HG03139 (cell line): ENCODE measurements around the gene ELFN1.

Experiments
- ATAC-seq: cut with Tn5 transposase; IDR thresholded peaks from one replicate; pipeline ENCODE4 v1.9.1; 2021; ENCODE audit not compliant: unreplicated experiment

Gene ELFN1

DNA sequence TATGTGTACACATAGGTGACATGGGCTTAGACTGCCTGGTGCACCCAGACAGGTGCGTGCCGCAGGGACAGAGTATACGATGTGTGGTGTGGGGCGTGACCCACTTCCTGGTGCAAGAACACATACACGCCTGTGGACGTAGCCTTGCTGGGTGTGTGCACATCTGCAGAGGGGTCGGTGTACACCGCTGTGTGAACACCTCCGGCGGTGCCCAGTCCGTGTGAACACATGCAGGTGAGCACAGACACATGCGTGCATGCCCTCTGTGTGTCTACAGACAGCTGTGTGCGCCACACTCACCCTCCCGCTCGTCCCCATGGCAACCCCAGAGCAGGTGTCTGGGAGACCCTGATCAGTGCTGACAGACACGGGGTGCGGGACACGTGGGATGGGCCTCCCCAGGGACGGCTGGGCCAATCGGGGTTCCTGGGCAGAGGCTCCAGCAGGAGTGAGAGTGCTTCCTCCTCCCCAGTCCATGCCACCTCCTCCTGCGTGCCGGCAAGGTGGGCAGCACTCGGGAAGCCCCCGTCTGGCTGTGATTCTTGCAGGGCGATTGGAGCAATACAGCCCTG, 23.4 kb downstream of the ELFN1 start:
- no peak for ATAC-seq

DNA sequence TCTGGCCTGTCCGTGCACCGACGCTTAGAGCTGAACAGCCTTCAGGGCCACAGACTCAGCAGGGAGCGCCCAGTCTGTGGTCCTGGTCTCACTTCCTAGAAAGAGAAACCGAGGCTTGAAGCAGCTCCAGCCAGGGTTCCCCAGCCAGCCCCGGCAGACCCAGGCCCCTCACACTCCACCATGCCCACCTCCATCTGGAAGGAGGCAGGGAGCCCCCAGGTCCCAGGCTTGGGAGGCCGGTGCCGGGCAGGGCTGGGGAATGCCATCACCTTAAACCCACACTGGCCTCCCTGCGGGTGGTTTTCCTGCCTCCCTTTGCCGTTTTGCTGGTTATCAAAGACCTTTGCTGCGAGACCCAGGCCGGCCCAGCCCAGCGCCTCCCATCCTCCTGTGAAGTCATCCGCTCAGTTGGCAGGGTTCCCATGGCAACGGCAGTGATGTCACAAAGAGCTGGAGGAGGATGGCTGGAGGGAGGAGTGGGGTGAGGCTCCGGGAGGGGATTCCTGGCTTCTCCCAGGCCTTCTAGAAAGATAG, 24.0 kb downstream of the ELFN1 start:
- ATAC-seq, result no peak

DNA sequence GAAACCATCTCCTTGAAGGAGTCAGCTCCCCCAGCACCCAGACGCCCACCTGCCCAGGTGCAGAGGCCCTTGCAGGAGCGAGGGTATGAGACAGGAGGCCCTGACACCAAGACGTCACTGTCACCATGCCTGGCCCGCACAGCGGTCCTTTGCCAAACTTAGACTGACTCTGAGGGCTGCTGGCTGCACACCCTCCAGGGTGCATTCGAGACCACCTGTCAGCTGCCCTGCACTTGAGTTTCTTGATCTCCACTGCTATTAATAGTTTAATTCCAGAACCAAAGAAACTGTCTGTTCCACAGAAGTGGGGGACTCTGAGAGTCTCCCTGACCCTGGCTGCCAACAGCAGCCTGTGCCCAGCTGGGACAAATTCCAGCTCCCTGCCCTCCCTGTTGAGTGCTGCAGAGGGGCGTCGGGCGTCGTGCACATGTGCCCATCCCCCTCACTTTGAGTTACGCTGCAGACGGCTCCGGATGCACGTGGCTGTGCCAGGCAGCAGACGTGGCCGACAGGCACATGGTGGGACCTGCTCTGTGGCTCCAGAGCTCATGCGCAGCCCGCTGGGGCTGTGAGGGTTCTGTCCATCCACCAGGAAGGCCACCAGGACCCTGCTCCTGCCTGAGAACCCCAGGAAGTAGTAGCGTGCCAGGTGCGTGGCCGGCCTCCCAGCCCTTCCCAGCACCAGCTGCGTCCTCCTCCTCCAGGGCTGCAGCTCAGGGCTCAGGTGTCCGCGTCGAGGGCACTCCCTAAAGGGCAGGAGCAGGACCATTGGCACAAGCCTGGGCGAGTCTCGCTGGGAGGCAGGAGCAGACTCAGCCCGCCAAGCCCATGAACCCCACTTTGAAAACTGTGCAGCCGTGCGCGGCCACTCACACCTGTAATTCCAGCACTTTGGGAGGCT, 24.8 kb downstream of the ELFN1 start:
- no peak for ATAC-seq

DNA sequence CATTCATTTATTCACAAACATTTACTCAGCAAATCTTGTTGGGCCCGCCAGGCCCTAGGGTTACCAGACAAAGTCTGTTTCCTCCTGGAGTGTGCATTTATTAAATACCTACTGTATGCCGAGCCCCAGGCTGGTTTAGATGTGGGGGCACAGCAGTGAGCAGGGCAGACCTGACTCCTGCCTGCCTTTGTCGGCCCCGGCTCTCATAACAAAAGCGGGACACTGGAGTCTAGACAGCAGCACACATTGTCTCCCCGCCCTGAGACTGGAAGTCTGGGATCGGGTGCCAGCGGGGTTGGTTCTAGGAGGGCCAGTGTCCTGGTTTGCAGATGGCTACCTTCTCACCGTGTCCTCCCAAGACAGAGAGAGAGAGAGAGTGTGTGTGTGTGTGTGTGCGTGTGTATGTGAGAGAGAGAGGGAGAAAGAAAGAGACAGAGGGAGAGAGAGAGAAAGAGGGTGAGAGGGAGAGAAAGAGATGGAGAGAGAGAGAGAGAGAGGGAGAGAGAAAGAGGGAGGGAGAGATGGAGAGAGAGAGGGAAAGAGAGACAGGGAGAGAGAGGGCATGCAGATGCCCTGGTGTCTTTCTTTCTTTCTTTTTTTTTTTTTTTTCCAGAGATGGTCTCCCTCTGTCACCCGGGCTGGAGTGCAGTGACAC, 25.9 kb downstream of the ELFN1 start:
- ATAC-seq, result no peak

DNA sequence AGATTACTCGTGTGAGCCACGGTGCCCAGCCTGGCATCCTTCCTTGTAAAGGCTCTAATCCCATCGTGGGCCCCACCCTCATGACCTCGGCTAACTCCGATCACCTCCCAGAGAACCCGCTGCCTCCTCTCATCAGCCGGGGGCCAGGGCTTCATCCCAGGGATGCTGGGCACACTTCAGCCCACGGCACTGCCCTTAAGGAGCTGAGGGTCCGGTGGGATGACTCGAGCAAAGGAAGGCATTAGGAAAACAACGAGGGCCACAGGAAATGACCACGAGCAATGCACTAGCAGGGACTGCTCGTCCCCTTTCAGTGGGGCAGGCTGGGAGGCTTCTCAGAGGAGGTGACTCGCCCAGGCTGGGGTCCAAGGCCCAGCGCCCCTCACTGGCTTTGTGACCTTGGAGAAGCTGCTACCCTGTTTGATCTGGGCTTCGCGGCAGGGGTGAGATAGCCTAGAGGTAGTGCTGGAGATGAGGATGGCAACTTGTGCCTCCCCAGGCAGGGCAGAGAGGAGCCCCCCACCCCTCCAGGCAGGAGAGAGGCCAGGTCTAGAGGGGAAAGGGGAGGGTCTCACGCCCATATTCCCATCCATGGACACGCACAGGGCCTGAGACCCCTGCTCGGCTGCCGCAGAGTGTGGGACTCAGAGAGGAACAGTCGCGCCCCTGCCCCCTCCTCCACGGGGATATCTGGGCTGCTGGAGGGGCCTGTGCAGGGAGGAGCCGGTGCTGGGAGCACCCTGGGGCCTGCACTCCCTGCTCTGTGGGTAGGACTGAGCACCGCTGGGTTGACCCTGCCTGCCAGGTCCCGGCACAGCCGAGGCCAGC, 26.8 kb downstream of the ELFN1 start:
- ATAC-seq, result no peak

DNA sequence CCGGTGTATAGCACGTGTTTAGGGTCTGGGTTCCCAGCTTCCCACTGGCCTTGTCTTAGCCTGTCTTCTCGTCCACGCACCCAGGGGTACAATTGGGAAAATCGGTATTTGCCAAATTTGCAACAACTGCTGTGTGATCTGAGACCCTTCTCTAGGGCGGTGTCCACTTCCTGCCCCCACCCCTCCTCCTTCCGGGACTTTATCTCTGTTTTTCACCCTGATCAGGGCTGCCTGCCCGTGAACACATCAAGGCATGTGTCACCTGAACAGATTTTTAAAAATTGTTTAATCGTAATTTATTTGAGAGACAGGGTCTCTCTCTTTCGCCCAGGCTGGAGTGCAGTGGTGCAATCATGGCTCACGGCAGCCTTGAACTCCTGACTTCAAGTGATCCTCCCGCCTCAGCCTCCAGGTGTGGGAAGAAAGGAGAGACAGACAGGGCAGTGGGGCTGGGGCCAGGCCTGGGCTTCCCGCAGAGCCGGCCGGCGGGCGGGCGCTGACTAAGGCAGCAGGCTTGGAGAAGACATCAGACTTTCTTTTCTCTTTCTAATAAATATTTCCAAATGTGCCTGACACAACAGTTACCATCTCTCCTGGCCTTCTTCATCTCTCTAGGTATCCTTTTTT, 27.5 kb downstream of the ELFN1 start:
- no peak for ATAC-seq

DNA sequence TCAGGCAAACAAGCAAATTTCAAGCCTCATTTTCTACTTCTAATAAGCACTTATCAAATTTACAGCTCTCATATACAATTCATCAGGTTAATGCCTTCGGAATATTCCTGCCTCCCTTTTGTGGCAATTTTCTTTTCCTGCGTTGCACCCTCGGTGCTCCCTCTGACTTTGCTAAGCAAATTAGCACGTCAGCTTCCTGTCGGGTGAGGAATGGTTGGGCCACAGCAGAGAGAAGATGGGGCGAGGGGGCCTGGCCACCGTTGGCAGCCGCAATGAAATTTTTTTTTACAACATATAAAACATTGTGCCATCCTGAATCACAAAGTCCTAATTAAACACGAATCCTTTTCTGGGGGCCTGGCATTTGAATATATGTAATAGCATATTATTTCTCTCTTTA, 28.1 kb downstream of the ELFN1 start:
- no peak for ATAC-seq

DNA sequence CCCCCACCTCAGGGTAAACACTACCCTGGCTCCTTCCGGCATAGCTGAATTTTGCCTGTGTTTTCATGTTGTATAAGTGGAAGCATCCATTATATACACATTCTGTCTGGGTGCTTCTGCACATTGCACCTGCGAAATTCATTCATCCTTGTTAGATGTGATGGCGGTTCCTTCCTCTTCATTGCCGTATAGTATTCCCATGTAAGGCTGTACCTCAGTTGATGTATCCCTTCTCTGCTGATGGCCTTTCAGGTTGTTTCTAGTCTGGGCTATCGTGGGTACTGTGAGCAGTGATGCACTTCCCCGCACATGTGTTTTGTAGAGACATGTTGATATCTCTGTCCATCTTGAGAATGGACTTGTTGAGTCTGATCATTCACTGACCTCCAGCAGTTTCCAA, 28.9 kb downstream of the ELFN1 start:
- ATAC-seq, result no peak

DNA sequence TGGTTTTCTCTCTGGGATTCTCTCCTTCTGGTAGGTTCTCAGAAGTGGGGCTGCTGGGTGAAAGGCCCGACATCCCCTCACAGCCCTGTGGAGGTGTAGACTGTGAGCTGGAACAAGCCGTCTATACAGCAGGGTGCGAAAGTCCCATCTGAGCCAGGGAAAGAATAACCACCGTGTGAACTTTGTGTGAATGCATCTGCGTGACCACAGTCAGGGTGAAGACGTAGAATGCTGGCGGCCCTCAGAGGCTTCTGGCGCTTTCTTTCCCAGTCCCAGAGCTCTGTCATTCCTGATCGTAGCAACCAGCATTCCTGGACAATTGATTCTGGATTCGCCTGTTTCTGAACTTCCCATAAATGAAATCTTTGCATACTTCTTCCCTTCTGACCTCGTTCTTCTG, 30.0 kb downstream of the ELFN1 start:
- ATAC-seq, result no peak

DNA sequence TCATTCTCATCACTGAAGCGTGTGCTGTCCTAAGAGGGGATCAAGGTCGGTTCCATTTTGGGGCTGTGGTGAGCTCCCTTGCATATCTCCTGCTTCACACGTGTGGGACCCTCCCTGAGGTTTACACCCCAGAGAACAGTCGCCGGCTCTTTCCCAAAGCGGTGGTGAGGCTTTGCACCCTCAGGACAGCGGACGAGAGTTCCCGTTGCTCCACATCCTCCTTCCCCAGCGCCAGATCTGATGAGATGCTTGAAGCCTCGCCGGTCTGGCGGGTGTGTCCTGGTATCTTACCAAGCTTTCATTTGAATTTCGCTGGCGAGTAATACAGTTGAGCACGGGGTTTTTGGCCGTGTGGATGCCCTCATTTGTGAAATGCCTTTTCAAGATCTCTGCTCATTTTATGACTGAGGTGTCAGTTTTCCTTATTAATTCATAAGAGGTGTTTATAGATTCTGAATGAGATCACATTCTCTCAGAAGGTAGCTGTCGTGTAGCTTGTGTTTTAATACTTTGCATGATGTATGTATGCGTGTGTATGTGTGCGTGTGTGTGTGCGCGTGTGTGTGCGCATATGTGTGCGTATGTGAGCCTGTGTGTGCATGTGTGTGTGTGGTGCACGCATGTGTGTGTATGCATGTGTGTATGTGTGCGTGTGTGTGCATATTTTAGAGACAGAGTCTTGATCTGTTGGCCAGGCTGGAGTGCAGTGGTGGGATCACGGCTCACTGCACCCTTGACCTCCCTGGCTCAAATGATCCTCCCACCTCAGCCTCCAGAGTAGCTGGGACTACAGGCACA, 30.7 kb downstream of the ELFN1 start:
- ATAC-seq, result no peak

DNA sequence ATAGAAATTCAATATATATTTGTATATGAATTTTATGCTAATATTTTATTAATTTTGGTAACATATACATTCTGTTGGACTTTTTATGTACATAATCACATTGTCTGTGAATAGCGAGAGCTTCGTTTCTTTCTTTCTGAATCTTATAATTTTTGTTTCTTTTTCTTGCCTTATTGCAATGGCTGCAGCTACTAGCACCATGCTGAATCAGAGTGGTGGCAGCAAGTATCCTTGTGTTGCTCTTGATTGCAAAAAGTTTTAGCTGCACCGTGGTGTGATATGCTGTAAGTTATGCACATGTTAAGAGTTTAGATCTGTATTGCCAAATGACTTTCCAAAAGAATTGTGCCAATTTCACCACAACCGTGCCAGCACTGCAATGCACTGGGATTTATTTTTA, 32.6 kb downstream of the ELFN1 start:
- no peak for ATAC-seq

DNA sequence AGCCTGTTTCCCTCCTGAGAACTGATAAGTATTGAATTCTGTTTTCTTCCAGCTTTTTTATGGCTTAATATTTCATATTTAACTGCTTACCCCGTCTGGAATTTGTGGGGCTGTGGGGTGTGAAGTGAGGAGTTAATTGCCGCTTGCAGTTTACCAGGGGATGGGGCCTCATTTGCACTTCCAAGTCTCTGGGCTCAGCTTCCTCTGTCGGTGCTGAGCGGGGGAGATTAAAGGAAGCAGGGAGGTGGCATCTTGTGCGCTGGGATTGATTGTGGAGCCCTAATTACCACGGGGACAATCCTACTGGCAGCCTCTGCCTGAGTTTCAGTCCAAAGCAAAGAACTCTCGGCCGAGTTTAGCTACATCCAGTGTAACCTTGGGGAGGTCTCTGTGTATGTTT, 33.4 kb downstream of the ELFN1 start:
- no peak for ATAC-seq

DNA sequence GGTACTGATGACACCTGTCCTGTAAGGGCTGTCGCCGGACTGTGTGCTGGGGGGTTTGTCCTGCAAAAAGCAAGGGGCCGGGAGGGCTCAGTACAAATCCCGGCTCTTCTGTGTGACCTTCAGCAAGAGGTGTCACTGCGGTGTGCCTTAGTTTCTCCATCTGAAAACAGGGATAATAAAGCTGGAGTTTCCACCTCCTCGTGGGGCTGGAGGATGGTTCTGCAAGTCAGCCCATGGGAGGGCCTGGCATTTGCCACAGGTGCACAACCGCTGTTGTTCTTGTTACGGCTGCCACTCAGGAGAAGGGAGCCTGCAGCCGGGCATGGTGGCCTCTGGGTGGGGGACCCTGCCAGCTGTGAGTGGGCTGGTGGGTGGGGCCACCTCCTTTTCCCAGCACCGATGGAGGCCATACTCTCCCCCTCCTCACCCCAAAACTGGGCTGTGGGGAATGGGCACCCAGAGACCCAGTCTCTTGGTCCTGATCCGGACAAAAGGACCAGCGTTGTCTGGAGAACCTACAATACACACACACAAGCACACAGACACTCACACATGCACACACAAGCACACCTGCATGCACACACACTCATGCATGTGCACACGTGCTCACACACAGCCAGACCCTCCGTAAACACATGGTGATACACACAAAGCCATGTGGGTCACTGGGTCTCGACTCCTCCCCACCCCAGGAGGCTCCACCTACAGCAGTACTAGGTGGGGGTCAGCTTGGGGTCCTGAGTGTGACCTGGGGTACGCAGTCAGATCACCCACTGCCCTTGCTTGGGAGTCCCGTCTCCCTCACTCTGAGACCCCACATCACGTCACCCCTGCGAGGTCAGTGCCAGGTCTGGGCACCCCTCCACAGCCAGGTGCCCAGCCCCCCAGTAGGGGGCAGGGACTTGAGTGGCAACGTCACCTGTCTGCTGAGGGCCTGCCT, 34.1 kb downstream of the ELFN1 start:
- ATAC-seq, result no peak

DNA sequence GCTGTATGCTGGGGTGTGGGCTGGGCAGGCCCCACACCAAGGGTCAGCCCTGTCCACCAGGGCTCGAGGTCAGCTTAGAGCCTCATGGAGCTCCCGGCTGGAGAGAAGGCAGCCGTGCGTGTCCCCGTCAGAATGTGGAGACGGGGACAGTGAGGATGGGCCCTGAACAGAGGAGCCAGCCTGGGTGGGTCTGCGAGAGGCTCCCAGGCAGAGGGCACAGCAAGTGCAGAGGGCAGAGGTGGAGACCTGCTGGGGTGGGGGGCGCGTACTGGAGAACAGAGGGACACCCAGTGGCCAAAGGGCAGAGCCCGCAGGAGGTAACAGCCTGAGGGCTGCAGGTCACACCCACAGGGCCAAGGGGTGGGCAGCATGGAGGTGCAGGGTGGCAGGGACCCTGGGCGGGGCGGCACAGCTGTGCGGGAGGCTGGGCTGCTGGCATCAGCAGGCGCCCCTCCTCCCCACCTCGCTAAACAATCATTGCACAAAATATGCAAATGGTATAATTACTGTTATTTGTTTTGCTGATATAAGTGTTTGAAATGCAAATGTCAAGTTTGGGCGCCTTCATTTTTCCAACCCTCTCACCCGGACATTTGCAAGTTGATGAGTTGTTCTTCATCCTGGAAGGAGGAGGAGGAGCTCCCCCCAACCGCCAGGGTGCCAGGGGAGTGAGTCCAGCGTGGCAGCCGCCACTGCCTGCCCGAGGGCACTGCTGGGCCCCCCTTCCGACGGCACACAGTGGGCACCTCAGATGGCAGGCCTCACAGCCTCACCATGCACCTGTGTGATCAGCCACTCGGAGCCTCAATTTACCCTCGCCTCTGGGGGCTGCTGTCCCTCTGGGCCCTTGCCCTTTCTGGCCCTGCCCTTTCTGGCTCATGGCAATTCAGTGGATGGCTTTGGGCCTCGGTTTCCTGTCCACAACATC, 35.0 kb downstream of the ELFN1 start:
- no peak for ATAC-seq

DNA sequence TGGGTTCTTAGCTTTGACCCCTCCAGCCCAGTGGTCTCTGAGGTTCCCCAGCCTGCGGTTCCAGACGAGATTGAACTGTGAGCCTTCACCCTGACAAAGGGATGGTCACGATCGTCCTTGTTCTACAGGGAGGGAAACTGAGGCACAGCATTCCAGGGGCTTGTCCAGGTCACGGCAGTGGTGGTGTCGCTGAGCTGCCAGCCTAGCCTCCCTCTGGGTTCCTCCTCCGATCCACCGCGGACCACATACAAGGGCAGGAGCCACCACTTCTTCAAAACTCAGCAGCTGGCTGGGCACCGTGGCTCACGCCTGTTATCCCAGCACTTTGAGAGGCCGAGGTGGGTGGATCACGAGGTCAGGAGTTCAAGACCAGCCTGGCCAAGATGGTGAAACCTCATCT, 35.8 kb downstream of the ELFN1 start:
- no peak for ATAC-seq

DNA sequence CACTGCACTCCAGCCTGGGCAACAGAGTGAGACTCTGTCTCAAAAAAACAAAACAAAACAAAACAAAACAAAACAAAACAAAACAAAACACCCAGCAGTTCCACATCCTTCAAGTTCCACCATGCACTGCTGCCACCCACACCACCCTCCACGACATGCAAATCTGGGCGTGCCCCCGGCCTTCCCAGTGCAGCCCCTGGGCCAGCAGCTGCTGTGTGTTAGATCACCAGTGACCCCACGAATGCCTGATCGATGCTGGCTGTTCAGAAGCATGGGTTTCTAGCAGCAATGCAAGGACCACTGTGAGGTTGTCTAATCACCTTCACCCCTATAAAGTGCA, 36.3 kb downstream of the ELFN1 start:
- no peak for ATAC-seq

DNA sequence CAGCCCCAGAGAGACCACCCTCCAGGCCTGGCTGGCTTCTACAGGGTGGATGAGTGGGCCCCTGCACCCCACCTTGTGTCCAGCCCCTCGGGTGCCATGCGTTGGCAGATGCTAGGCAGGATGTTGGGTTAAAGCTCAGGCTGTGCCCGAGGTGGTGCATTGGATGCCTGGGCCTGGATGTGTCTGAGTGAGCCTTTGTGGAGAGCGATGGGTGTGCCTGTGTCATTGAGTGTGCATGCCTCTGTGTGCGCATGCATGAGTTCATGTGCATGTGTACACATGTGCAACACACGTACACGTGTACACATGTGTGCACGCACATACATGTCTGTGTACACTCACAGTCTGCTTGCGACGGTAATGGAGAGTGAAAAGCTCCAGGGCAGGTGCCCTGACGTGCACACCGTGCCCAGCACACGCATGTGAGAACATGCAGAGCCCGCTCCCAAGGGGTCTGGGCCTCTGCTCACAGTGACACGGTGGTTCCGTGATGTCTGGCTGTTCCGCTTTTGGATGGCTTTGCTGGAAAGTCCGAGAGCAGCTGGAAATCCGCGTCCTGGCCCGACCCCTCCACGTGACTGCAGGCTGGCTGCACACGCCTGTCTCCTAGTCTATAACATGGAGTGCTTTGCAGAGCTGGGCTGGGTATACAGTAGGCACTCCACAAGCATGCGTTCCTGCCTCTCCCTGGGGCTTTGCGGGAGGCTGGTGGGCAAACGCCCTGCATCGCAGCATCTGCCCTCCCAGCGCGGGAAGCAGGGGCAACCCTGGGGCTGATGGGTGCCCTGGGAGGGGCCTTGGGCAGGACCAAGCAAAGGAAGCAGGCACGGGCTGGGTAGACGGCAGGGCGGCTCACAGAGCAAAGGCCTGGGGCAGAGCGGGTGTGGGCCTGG, 36.9 kb downstream of the ELFN1 start:
- no peak for ATAC-seq
